CD8-positive, alpha-beta memory T cell (primary cell): Measurements from ENCODE around the gene C19orf25. TPM values are rescaled to one million over a fixed set of nuclear protein-coding genes. Genes with fewer than 3 reads are reported as not detected.
A peak's percentile ranks its signal among the peaks of the same experiment; 100 is the strongest.

Experiments
- CTCF ChIA-PET: fragments of 350-600 bp; sonication (Branson Sonifier 250); formaldehyde crosslinking; loops from one replicate; lab custom pipeline; 2021; ENCODE audit warnings: antibody characterized with exemption; lab: Charles Lee
- POLR2A ChIA-PET: fragments of 350-600 bp; sonication (Branson Sonifier 250); formaldehyde crosslinking; loops from one replicate; lab custom pipeline; 2021; ENCODE audit warnings: antibody characterized with exemption; lab: Charles Lee
- DNase-seq, 5 donors: peaks; one replicate each; pipeline versions ENCODE4 v3.0.0 to v3.0.0-alpha.2; 2020 to 2022; ENCODE audit warnings: mixed read lengths in 1 of 5
- H3K27ac ChIP-seq: one replicate; pipeline ENCODE4 v1.7.0; 2013; ENCODE audit warnings: low read depth, mild to moderate bottlenecking, low read length, moderate library complexity
- H3K27me3 ChIP-seq: 2 replicates; pipeline ENCODE4 v1.7.0; 2013; ENCODE audit warnings: low read length, mild to moderate bottlenecking; ENCODE audit not compliant: insufficient read depth, poor library complexity, severe bottlenecking
- H3K36me3 ChIP-seq: 2 replicates; pipeline ENCODE4 v1.7.0; 2013; ENCODE audit warnings: mild to moderate bottlenecking, low read length, moderate library complexity; ENCODE audit not compliant: insufficient read depth
- H3K4me1 ChIP-seq: 2 replicates; pipeline ENCODE4 v1.7.0; 2013; ENCODE audit warnings: mild to moderate bottlenecking, low read length, moderate library complexity; ENCODE audit not compliant: insufficient read depth
- H3K4me3 ChIP-seq: 2 replicates; pipeline ENCODE4 v1.7.0; 2013; ENCODE audit warnings: mild to moderate bottlenecking, low read length
- H3K9me3 ChIP-seq: 2 replicates; pipeline ENCODE4 v1.7.0; 2013; ENCODE audit warnings: mild to moderate bottlenecking, low read length
- H3K27ac Mint-ChIP-seq, 8 donors: one replicate each; pipeline ENCODE4 v1.8.0; 2020 to 2021; ENCODE audit warnings: mixed read lengths in 8 of 8, mild to moderate bottlenecking in 6 of 8, inconsistent platforms in 3 of 8, moderate library complexity in 3 of 8
- H3K27me3 Mint-ChIP-seq, 2 donors: one replicate each; pipeline ENCODE4 v1.8.0; 2020 to 2021; ENCODE audit warnings: mixed read lengths in 2 of 2, mild to moderate bottlenecking in 1 of 2, moderate library complexity in 1 of 2
- H3K36me3 Mint-ChIP-seq, 3 donors: one replicate each; pipeline ENCODE4 v1.8.0; 2020 to 2021; ENCODE audit warnings: mixed read lengths in 3 of 3, inconsistent platforms in 1 of 3, mild to moderate bottlenecking in 1 of 3
- H3K4me1 Mint-ChIP-seq, 3 donors: one replicate each; pipeline ENCODE4 v1.8.0; 2020 to 2021; ENCODE audit warnings: mixed read lengths in 3 of 3, inconsistent platforms in 1 of 3, mild to moderate bottlenecking in 1 of 3
- H3K4me3 Mint-ChIP-seq, 7 donors: one replicate each; pipeline ENCODE4 v1.8.0; 2020 to 2021; ENCODE audit warnings: mixed read lengths in 7 of 7, mild to moderate bottlenecking in 6 of 7, moderate library complexity in 4 of 7, inconsistent platforms in 2 of 7
- H3K9me3 Mint-ChIP-seq, 5 donors: one replicate each; pipeline ENCODE4 v1.8.0; 2020 to 2022; ENCODE audit warnings: mixed read lengths in 5 of 5, mild to moderate bottlenecking in 3 of 5, moderate library complexity in 2 of 5, inconsistent platforms in 1 of 5
- polyA plus RNA-seq: library from polyadenylated mRNA; unstranded; fragments of 300-500 nt; fragmentation: Illumina TruSeq; gene quantifications from one replicate; pipeline ENCODE4 v1.2.3, GENCODE V29; 2021
- total RNA-seq, 2 experiments: library from RNA; stranded (reverse); gene quantifications; one replicate each; pipeline ENCODE4 v1.2.3, GENCODE V29; 2021

C19orf25 gene
- total and polyA plus RNA-seq, 3 experiments from 2014 or later, result 36.9 to 56.7 (median 41.4) TPM

- no peak overlapping the region for H3K27ac Mint-ChIP-seq
- POLR2A ChIA-PET, result no interaction called here
- H3K27me3 Mint-ChIP-seq, result peaks cover 27 to 45% of the 10 kb centered on the region in 2 donors
- DNase-seq, result no peak
- H3K9me3 Mint-ChIP-seq, result no peaks in the 10 kb centered on the region
- peaks cover 0 to 2% (median 0%) of the 10 kb centered on the region in 3 donors for H3K36me3 Mint-ChIP-seq
- CTCF ChIA-PET, result interaction anchor here (1.0 to 2.0 kb wide), 3 partner anchors 9 to 33 kb away, joined by 4 to 5 read pairs (median 5); partner anchors contain the start of genes PCSK4 and REEP6
- peaks cover 12% of the 10 kb centered on the region for H3K4me1 ChIP-seq
- H3K27me3 ChIP-seq, result peaks cover 33% of the 10 kb centered on the region
- no peaks in the 10 kb centered on the region for H3K9me3 ChIP-seq
- no peak overlapping the region for H3K27ac ChIP-seq
- peaks cover 11 to 16% (median 12%) of the 10 kb centered on the region in 3 donors for H3K4me1 Mint-ChIP-seq
- H3K4me3 Mint-ChIP-seq, result no peak overlapping the region
- H3K36me3 ChIP-seq, result no peaks in the 10 kb centered on the region
- H3K4me3 ChIP-seq, result no peak overlapping the region
These were observed 21.8 kb downstream of the C19orf25 start for GRCh38 chr19:1457031-1457739.

GRCh38 chr19:1456121-1456900 is 22.7 kb downstream of the C19orf25 start:
- H3K27ac ChIP-seq, result no peak overlapping the region
- Mint-ChIP-seq H3K27me3 (peaks cover 30 to 46% of the 10 kb centered on the region in 2 donors), H3K27ac (no peak overlapping the region), H3K4me1 (peaks cover 11 to 16% (median 12%) of the 10 kb centered on the region in 3 donors), H3K36me3 (peaks cover 0 to 2% (median 0%) of the 10 kb centered on the region in 3 donors), H3K4me3 (no peak overlapping the region), H3K9me3 (no peaks in the 10 kb centered on the region)
- no peaks in the 10 kb centered on the region for H3K9me3 ChIP-seq
- ChIA-PET POLR2A (no interaction called here), CTCF (interaction anchor here (2.0 kb wide), 1 partner anchor 9 kb away, joined by 5 read pairs; no protein-coding TSS in a partner anchor)
- H3K27me3 ChIP-seq, result peaks cover 37% of the 10 kb centered on the region
- no peak for DNase-seq
- no peaks in the 10 kb centered on the region for H3K36me3 ChIP-seq
- H3K4me1 ChIP-seq, result peaks cover 12% of the 10 kb centered on the region
- H3K4me3 ChIP-seq, result no peak overlapping the region

- H3K9me3 Mint-ChIP-seq, result peaks cover 0 to 2% (median 0%) of the 10 kb centered on the region in 5 donors
- POLR2A ChIA-PET, result interaction anchor here (0.5 to 1.3 kb wide), 3 partner anchors 18 to 613 kb away, joined by 3 to 4 read pairs (median 3); no protein-coding TSS in a partner anchor
- peaks cover 38 to 54% of the 10 kb centered on the region in 2 donors for H3K27me3 Mint-ChIP-seq
- H3K27ac Mint-ChIP-seq, result peak overlapping the region in 2 of 8 donors; percentile 38 to 54
- CTCF ChIA-PET, result interaction anchor here (0.7 to 2.0 kb wide), 3 partner anchors 10 to 47 kb away, joined by 3 to 5 read pairs (median 3); no protein-coding TSS in a partner anchor
- Histone ChIP-seq H3K4me3 (no peak overlapping the region), H3K27ac (no peak overlapping the region), H3K4me1 (peaks cover 12% of the 10 kb centered on the region), H3K36me3 (no peaks in the 10 kb centered on the region), H3K27me3 (peaks cover 45% of the 10 kb centered on the region), H3K9me3 (no peaks in the 10 kb centered on the region)
- peak overlapping the region in 6 of 7 donors; percentile 17 to 81 (median 60) for H3K4me3 Mint-ChIP-seq
- H3K36me3 Mint-ChIP-seq, result peaks cover 0 to 2% (median 0%) of the 10 kb centered on the region in 3 donors
- H3K4me1 Mint-ChIP-seq, result peaks cover 11 to 21% (median 13%) of the 10 kb centered on the region in 3 donors
- peak; percentile 37 to 65 (median 47) for DNase-seq
These were observed 23.5 kb downstream of the C19orf25 start for GRCh38 chr19:1455336-1456120.

- H3K9me3 Mint-ChIP-seq, result peaks cover 0 to 2% (median 0%) of the 10 kb centered on the region in 5 donors
- peaks cover 50% of the 10 kb centered on the region for H3K27me3 ChIP-seq
- peaks cover 0 to 2% (median 0%) of the 10 kb centered on the region in 3 donors for H3K36me3 Mint-ChIP-seq
- peaks cover 11 to 24% (median 13%) of the 10 kb centered on the region in 3 donors for H3K4me1 Mint-ChIP-seq
- DNase-seq, result no peak
- no peak overlapping the region for H3K4me3 ChIP-seq
- no peaks in the 10 kb centered on the region for H3K36me3 ChIP-seq
- H3K27ac Mint-ChIP-seq, result no peak overlapping the region
- H3K9me3 ChIP-seq, result no peaks in the 10 kb centered on the region
- H3K27ac ChIP-seq, result no peak overlapping the region
- H3K4me3 Mint-ChIP-seq, result no peak overlapping the region
- H3K4me1 ChIP-seq, result peaks cover 12% of the 10 kb centered on the region
- H3K27me3 Mint-ChIP-seq, result peaks cover 41 to 55% of the 10 kb centered on the region in 2 donors
- ChIA-PET POLR2A (interaction anchor here (1.0 to 1.3 kb wide), 2 partner anchors 17 to 186 kb away, joined by 3 to 4 read pairs; no protein-coding TSS in a partner anchor), CTCF (interaction anchor here (0.7 to 2.0 kb wide), 3 partner anchors 11 to 48 kb away, joined by 3 to 5 read pairs (median 3); no protein-coding TSS in a partner anchor)
These were observed 24.0 kb downstream of the C19orf25 start for GRCh38 chr19:1455002-1455335.

GRCh38 chr19:1453525-1454364 is 25.3 kb downstream of the C19orf25 start:
- peaks cover 50 to 61% of the 10 kb centered on the region in 2 donors for H3K27me3 Mint-ChIP-seq
- ChIA-PET CTCF (no interaction called here), POLR2A (interaction anchor here (1.1 kb wide), 1 partner anchor 13 kb away, joined by 3 read pairs; no protein-coding TSS in a partner anchor)
- Histone ChIP-seq H3K4me3 (no peak overlapping the region), H3K9me3 (no peaks in the 10 kb centered on the region), H3K27ac (no peak overlapping the region), H3K27me3 (peaks cover 60% of the 10 kb centered on the region), H3K36me3 (no peaks in the 10 kb centered on the region), H3K4me1 (peaks cover 12% of the 10 kb centered on the region)
- H3K9me3 Mint-ChIP-seq, result peaks cover 0 to 2% (median 0%) of the 10 kb centered on the region in 5 donors
- no peaks in the 10 kb centered on the region for H3K36me3 Mint-ChIP-seq
- peak overlapping the region in 1 of 8 donors; percentile 58 for H3K27ac Mint-ChIP-seq
- peaks cover 16 to 32% (median 19%) of the 10 kb centered on the region in 3 donors for H3K4me1 Mint-ChIP-seq
- peak overlapping the region in 4 of 7 donors; percentile 13 to 39 (median 24) for H3K4me3 Mint-ChIP-seq
- no peak for DNase-seq

GRCh38 chr19:1452802-1453524 is 26.1 kb downstream of the C19orf25 start:
- Histone ChIP-seq H3K36me3 (no peaks in the 10 kb centered on the region), H3K27me3 (peaks cover 62% of the 10 kb centered on the region), H3K27ac (no peak overlapping the region), H3K4me3 (no peak overlapping the region), H3K4me1 (peaks cover 12% of the 10 kb centered on the region), H3K9me3 (no peaks in the 10 kb centered on the region)
- H3K36me3 Mint-ChIP-seq, result no peaks in the 10 kb centered on the region
- POLR2A ChIA-PET, result interaction anchor here (1.1 kb wide), 1 partner anchor 14 kb away, joined by 3 read pairs; no protein-coding TSS in a partner anchor
- H3K27me3 Mint-ChIP-seq, result peaks cover 52 to 60% of the 10 kb centered on the region in 2 donors
- H3K4me1 Mint-ChIP-seq, result peaks cover 16 to 32% (median 19%) of the 10 kb centered on the region in 3 donors
- peak overlapping the region in 1 of 8 donors; percentile 50 for H3K27ac Mint-ChIP-seq
- DNase-seq, result no peak
- no peak overlapping the region for H3K4me3 Mint-ChIP-seq
- CTCF ChIA-PET, result no interaction called here
- H3K9me3 Mint-ChIP-seq, result peaks cover 0 to 2% (median 0%) of the 10 kb centered on the region in 5 donors
